Trophoblast cell (in vitro differentiated cells and primary cell): ENCODE measurements around the gene CWF19L1.
A peak's percentile ranks its signal among the peaks of the same experiment; 100 is the strongest.

ENCODE experiments used
- DNase-seq, 2 donors: peaks; one replicate each; pipeline ENCODE4 v3.0.0-alpha.2; 2016
- H2AFZ ChIP-seq: 2 replicates; pipeline ENCODE4 v1.6.1; 2013; ENCODE audit warnings: low read length, moderate library complexity, mild to moderate bottlenecking; ENCODE audit not compliant: insufficient read depth, poor library complexity
- H2AK5ac ChIP-seq: 2 replicates; pipeline ENCODE4 v1.6.1; 2013; ENCODE audit warnings: mild to moderate bottlenecking, low read length
- H2BK120ac ChIP-seq: 2 replicates; pipeline ENCODE4 v1.6.1; 2013; ENCODE audit warnings: low read length, mild to moderate bottlenecking, moderate library complexity; ENCODE audit not compliant: insufficient read depth, poor library complexity
- H2BK12ac ChIP-seq: 2 replicates; pipeline ENCODE4 v1.6.1; 2013; ENCODE audit warnings: mild to moderate bottlenecking, low read length, moderate library complexity
- H2BK5ac ChIP-seq: 2 replicates; pipeline ENCODE4 v1.6.1; 2013; ENCODE audit warnings: low read length, low read depth, moderate library complexity, mild to moderate bottlenecking; ENCODE audit not compliant: poor library complexity
- H3K14ac ChIP-seq: 2 replicates; pipeline ENCODE4 v1.6.1; 2013; ENCODE audit warnings: mild to moderate bottlenecking, low read length
- H3K18ac ChIP-seq: 2 replicates; pipeline ENCODE4 v1.6.1; 2013; ENCODE audit warnings: mild to moderate bottlenecking, low read length
- H3K23ac ChIP-seq: 2 replicates; pipeline ENCODE4 v1.6.1; 2013; ENCODE audit warnings: low read length
- H3K27ac ChIP-seq: 2 replicates; pipeline ENCODE4 v1.5.1; 2013; ENCODE audit warnings: low read depth, mild to moderate bottlenecking, inconsistent platforms, low read length, moderate library complexity
- H3K27me3 ChIP-seq: 2 replicates; pipeline ENCODE4 v1.6.1; 2013; ENCODE audit warnings: inconsistent platforms, mild to moderate bottlenecking, low read length, moderate library complexity; ENCODE audit not compliant: insufficient read depth
- H3K36me3 ChIP-seq, 2 experiments: 1 replicate in 1 of 2; 2 replicates in 1 of 2; pipeline ENCODE4 v1.6.1; 2013; ENCODE audit warnings: low read length in 2 of 2, mild to moderate bottlenecking in 2 of 2, moderate library complexity in 1 of 2; ENCODE audit not compliant: insufficient read depth in 2 of 2, control insufficient read depth in 1 of 2
- H3K4ac ChIP-seq: 2 replicates; pipeline ENCODE4 v1.6.1; 2013; ENCODE audit warnings: low read depth, mild to moderate bottlenecking, low read length, moderate library complexity
- H3K4me1 ChIP-seq, 2 experiments: 1 replicate in 1 of 2; 2 replicates in 1 of 2; pipeline ENCODE4 v1.6.1; 2013; ENCODE audit warnings: low read length in 2 of 2, mild to moderate bottlenecking in 2 of 2, moderate library complexity in 1 of 2; ENCODE audit not compliant: insufficient read depth in 2 of 2, control insufficient read depth in 1 of 2
- H3K4me2 ChIP-seq: 2 replicates; pipeline ENCODE4 v1.6.1; 2013; ENCODE audit warnings: inconsistent platforms, mild to moderate bottlenecking, low read length, moderate library complexity
- H3K4me3 ChIP-seq: 2 replicates; pipeline ENCODE4 v1.5.1; 2013; ENCODE audit warnings: mild to moderate bottlenecking, low read depth, low read length, inconsistent platforms
- H3K79me1 ChIP-seq: one replicate; pipeline ENCODE4 v1.6.1; 2013; ENCODE audit warnings: low read length
- H3K79me2 ChIP-seq: 2 replicates; pipeline ENCODE4 v1.6.1; 2013; ENCODE audit warnings: low read length, mild to moderate bottlenecking; ENCODE audit not compliant: control insufficient read depth, insufficient read depth, poor library complexity
- H3K9ac ChIP-seq: 2 replicates; pipeline ENCODE4 v1.6.1; 2013; ENCODE audit warnings: mild to moderate bottlenecking, low read length
- H3K9me3 ChIP-seq: 2 replicates; pipeline ENCODE4 v1.6.1; 2013; ENCODE audit warnings: low read depth, mild to moderate bottlenecking, control low read depth, inconsistent platforms, low read length; ENCODE audit not compliant: insufficient read depth
- H4K12ac ChIP-seq: 2 replicates; pipeline ENCODE4 v1.6.1; 2013; ENCODE audit warnings: low read depth, mild to moderate bottlenecking, low read length, moderate library complexity
- H4K8ac ChIP-seq: 2 replicates; pipeline ENCODE4 v1.6.1; 2013; ENCODE audit warnings: low read depth, mild to moderate bottlenecking, low read length, moderate library complexity
- H4K91ac ChIP-seq: one replicate; pipeline ENCODE4 v1.6.1; 2013; ENCODE audit warnings: low read depth, mild to moderate bottlenecking, low read length, moderate library complexity
- WGBS: extraction: QIAGEN DNeasy Blood & Tissue Kit; methylation state at CpG from one replicate; pipeline ENCODE4 v1.1.7; 2013; ENCODE audit warnings: missing lambda C conversion rate; ENCODE audit not compliant: insufficient read length, insufficient coverage; ENCODE audit errors: extremely low coverage; 5-methylcytosine and 5-hydroxymethylcytosine counted together

CWF19L1 gene

GRCh38 chr10:100254191-100254590, 13.2 kb downstream of the CWF19L1 start:
- Histone ChIP-seq H4K12ac (no peak overlapping the region), H3K4ac (no peak overlapping the region), H3K23ac (no peak overlapping the region), H3K14ac (no peak overlapping the region), H3K4me2 (no peak overlapping the region), H3K79me2 (no peaks in the 10 kb centered on the region), H3K9ac (no peak overlapping the region), H2BK5ac (no peak overlapping the region), H2BK12ac (no peak overlapping the region), H3K4me1 (no peaks in the 10 kb centered on the region), H3K27me3 (no peaks in the 10 kb centered on the region), H2AK5ac (no peak overlapping the region), H3K27ac (no peak overlapping the region), H2BK120ac (no peak overlapping the region), H2AFZ (no peak overlapping the region), H3K18ac (no peak overlapping the region), H3K36me3 (peaks cover 11 to 17% of the 10 kb centered on the region in 2 experiments), H3K9me3 (no peaks in the 10 kb centered on the region), H4K8ac (no peak overlapping the region), H3K79me1 (no peaks in the 10 kb centered on the region), H3K4me3 (no peak overlapping the region), H4K91ac (no peak overlapping the region)
- no CpG with 5 or more reads among the region's 3 CpGs for WGBS
- no peak for DNase-seq

- Histone ChIP-seq H4K91ac (no peak overlapping the region), H3K14ac (no peak overlapping the region), H2AK5ac (no peak overlapping the region), H3K36me3 (peaks cover 20 to 24% of the 10 kb centered on the region in 2 experiments), H2BK5ac (no peak overlapping the region), H4K8ac (no peak overlapping the region), H3K9ac (no peak overlapping the region), H3K4me2 (no peak overlapping the region), H3K79me2 (no peaks in the 10 kb centered on the region), H2BK120ac (no peak overlapping the region), H4K12ac (no peak overlapping the region), H3K9me3 (no peaks in the 10 kb centered on the region), H3K18ac (no peak overlapping the region), H3K4me1 (no peaks in the 10 kb centered on the region), H2AFZ (no peak overlapping the region), H2BK12ac (no peak overlapping the region), H3K4ac (no peak overlapping the region), H3K27me3 (no peaks in the 10 kb centered on the region), H3K4me3 (no peak overlapping the region), H3K27ac (no peak overlapping the region), H3K23ac (no peak overlapping the region), H3K79me1 (no peaks in the 10 kb centered on the region)
- WGBS = no CpG with 5 or more reads among the region's 5 CpGs
- DNase-seq = no peak
Observed at GRCh38 chr10:100253041-100253440, 14.4 kb downstream of the CWF19L1 start.

GRCh38 chr10:100248820-100249219, 18.6 kb downstream of the CWF19L1 start:
- Histone ChIP-seq H3K9me3 (no peaks in the 10 kb centered on the region), H2BK12ac (no peak overlapping the region), H3K79me2 (no peaks in the 10 kb centered on the region), H3K4me1 (no peaks in the 10 kb centered on the region), H3K4me3 (no peak overlapping the region), H2BK120ac (no peak overlapping the region), H4K8ac (no peak overlapping the region), H3K27ac (no peak overlapping the region), H3K4ac (no peak overlapping the region), H3K4me2 (no peak overlapping the region), H2AFZ (no peak overlapping the region), H4K91ac (no peak overlapping the region), H2AK5ac (no peak overlapping the region), H3K18ac (no peak overlapping the region), H3K79me1 (no peaks in the 10 kb centered on the region), H3K9ac (no peak overlapping the region), H3K23ac (no peak overlapping the region), H4K12ac (no peak overlapping the region), H3K36me3 (peaks cover 17% of the 10 kb centered on the region in 2 experiments), H2BK5ac (no peak overlapping the region), H3K14ac (no peak overlapping the region), H3K27me3 (no peaks in the 10 kb centered on the region)
- no peak for DNase-seq
- no CpG with 5 or more reads among the region's 7 CpGs for WGBS

DNA sequence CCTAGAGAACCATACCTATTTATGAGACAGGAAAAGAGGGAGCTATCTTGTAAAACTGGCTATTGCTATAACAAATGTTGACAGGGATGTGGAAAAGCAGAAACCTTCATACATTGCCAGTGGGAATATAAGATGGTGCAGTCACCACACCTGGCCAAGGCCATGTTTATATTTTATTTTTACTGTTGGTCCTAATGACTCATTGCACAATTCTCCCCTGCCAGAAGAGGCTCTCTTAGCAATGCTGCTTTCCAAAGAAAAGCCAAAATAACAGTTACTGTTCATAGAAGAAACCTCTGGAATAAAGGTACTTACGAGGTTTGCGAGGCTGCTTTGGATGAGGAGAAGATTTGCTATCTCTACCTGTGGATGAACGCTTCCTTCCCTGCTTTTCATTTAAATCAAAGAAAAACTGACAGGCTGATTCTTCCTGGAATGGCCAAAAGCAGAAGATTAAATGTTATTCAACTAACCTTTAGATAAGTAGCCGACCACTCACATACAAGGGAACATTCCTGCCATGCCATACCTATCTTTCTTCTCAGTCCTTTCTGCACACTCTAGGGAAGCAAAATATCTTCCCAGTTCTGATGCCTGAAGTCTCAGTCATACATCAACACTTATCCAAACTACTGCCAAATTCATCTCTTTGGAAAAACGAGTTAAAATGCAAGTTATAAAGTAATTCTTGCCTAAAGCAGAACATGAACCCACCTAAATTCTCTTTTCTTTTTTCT, 21.8 kb downstream of the CWF19L1 start:
- H2AK5ac ChIP-seq = no peak overlapping the region
- no CpG with 5 or more reads among the region's 5 CpGs for WGBS
- no peak overlapping the region for H3K23ac ChIP-seq
- H3K27ac ChIP-seq = no peak overlapping the region
- H3K36me3 ChIP-seq = peaks cover 13 to 19% of the 10 kb centered on the region in 2 experiments
- H4K12ac ChIP-seq = no peak overlapping the region
- H3K4me1 ChIP-seq = no peaks in the 10 kb centered on the region
- DNase-seq = peak; percentile 6 to 47
- H4K91ac ChIP-seq = no peak overlapping the region
- no peaks in the 10 kb centered on the region for H3K27me3 ChIP-seq
- no peak overlapping the region for H3K4ac ChIP-seq
- no peaks in the 10 kb centered on the region for H3K79me2 ChIP-seq
- H2BK120ac ChIP-seq = no peak overlapping the region
- H2BK5ac ChIP-seq = no peak overlapping the region
- no peak overlapping the region for H3K4me2 ChIP-seq
- H4K8ac ChIP-seq = no peak overlapping the region
- no peak overlapping the region for H3K14ac ChIP-seq
- no peak overlapping the region for H3K9ac ChIP-seq
- no peak overlapping the region for H2AFZ ChIP-seq
- H3K18ac ChIP-seq = no peak overlapping the region
- H3K79me1 ChIP-seq = no peaks in the 10 kb centered on the region
- H3K9me3 ChIP-seq = no peaks in the 10 kb centered on the region
- no peak overlapping the region for H3K4me3 ChIP-seq
- no peak overlapping the region for H2BK12ac ChIP-seq
